Activated CD8-positive, alpha-beta T cell treated with anti-CD3 and anti-CD28 coated beads for 36 hours (primary cell): ENCODE data around the gene PAGR1. TPM values are rescaled to one million over a fixed set of nuclear protein-coding genes. Genes with fewer than 3 reads are reported as not detected.
"Not testable (repeated sequence)": the region's sequence is repeated elsewhere in the genome, so short reads cannot be mapped to it uniquely, and the experiment has no call there.

Experiments
- ATAC-seq: fragments of 200-7000 bp; cut with Tn5 transposase; one replicate; pipeline ENCODE4 v1.10.0; 2021; ENCODE audit warnings: mild to moderate bottlenecking, moderate library complexity
- CTCF ChIA-PET: fragments of 350-600 bp; sonication (Branson Sonifier 250); formaldehyde crosslinking; loops from one replicate; lab custom pipeline; 2021; ENCODE audit warnings: antibody characterized with exemption; lab: Charles Lee
- POLR2A ChIA-PET: fragments of 350-600 bp; sonication (Branson Sonifier 250); formaldehyde crosslinking; loops from one replicate; lab custom pipeline; 2021; ENCODE audit warnings: antibody characterized with exemption; lab: Charles Lee
- DNase-seq: peaks from one replicate; pipeline ENCODE4 v3.0.0-alpha.2; 2020
- H3K27ac Mint-ChIP-seq: one replicate; pipeline ENCODE4 v1.8.0; 2021; ENCODE audit warnings: mild to moderate bottlenecking, mixed read lengths
- H3K27me3 Mint-ChIP-seq: one replicate; pipeline ENCODE4 v1.8.0; 2021; ENCODE audit warnings: mixed read lengths
- H3K36me3 Mint-ChIP-seq: one replicate; pipeline ENCODE4 v1.8.0; 2021; ENCODE audit warnings: low read depth, mixed read lengths
- H3K4me1 Mint-ChIP-seq: one replicate; pipeline ENCODE4 v1.8.0; 2021; ENCODE audit warnings: low read depth, mixed read lengths
- H3K4me3 Mint-ChIP-seq: one replicate; pipeline ENCODE4 v1.8.0; 2021; ENCODE audit warnings: mild to moderate bottlenecking, moderate library complexity, mixed read lengths
- H3K9me3 Mint-ChIP-seq: one replicate; pipeline ENCODE4 v1.8.0; 2021; ENCODE audit warnings: mixed read lengths
- intact Hi-C: fragments of 100-400 bp; cut with micrococcal nuclease; formaldehyde crosslinking; loops from one replicate; pipeline ENCODE4 v1.10.0; 2022
- total RNA-seq, 2 experiments: library from RNA; stranded (reverse); gene quantifications; one replicate each; pipeline ENCODE4 v1.2.3, GENCODE V29; 2021
- TF ChIP-seq, protein P1 (sequence below): fragments of 200-600 bp; IDR thresholded peaks from one replicate; pipeline ENCODE4 v1.8.0; 2022; ENCODE audit warnings: antibody characterized with exemption, mild to moderate bottlenecking

Gene PAGR1
- total RNA-seq, 2 experiments from 2014 or later, result 26.8 to 29.0 TPM

DNA sequence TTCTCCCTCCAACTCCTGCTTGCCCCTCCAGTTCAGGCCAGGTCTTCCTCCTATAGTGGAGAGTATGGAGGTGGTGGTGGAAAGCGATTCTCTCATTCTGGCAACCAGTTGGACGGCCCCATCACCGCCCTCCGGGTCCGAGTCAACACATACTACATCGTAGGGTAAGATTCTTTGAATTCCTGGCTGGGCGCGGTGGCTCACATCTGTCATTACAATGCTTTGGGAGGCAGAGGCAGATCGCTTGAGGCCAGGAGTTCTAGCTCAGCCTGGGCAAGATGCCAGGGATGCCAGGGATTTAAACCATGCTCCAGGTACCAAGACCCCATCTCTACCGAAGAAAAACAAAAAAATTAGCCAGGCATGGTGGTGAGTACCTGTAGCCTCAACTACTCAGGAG is 36.5 kb upstream of the PAGR1 start:
- peaks cover 18% of the 10 kb centered on the region for H3K4me1 Mint-ChIP-seq
- TF ChIP-seq, protein P1, sequence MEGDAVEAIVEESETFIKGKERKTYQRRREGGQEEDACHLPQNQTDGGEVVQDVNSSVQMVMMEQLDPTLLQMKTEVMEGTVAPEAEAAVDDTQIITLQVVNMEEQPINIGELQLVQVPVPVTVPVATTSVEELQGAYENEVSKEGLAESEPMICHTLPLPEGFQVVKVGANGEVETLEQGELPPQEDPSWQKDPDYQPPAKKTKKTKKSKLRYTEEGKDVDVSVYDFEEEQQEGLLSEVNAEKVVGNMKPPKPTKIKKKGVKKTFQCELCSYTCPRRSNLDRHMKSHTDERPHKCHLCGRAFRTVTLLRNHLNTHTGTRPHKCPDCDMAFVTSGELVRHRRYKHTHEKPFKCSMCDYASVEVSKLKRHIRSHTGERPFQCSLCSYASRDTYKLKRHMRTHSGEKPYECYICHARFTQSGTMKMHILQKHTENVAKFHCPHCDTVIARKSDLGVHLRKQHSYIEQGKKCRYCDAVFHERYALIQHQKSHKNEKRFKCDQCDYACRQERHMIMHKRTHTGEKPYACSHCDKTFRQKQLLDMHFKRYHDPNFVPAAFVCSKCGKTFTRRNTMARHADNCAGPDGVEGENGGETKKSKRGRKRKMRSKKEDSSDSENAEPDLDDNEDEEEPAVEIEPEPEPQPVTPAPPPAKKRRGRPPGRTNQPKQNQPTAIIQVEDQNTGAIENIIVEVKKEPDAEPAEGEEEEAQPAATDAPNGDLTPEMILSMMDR, result no peak
- ATAC-seq (no peak), DNase-seq (no peak)
- H3K4me3 Mint-ChIP-seq, result no peak overlapping the region
- no peak overlapping the region for H3K27ac Mint-ChIP-seq
- no peaks in the 10 kb centered on the region for H3K27me3 Mint-ChIP-seq
- intact Hi-C loops, result no loop called here
- H3K9me3 Mint-ChIP-seq, result no peaks in the 10 kb centered on the region
- ChIA-PET CTCF (interaction anchor here (1.3 to 1.5 kb wide), 2 partner anchors 11 to 37 kb away, joined by 3 to 4 read pairs; partner anchors contain the start of gene KIF22), POLR2A (interaction anchor here (1.2 kb wide), 1 partner anchor 11 kb away, joined by 6 read pairs; the partner anchor contains the start of gene KIF22)
- no peaks in the 10 kb centered on the region for H3K36me3 Mint-ChIP-seq

DNA sequence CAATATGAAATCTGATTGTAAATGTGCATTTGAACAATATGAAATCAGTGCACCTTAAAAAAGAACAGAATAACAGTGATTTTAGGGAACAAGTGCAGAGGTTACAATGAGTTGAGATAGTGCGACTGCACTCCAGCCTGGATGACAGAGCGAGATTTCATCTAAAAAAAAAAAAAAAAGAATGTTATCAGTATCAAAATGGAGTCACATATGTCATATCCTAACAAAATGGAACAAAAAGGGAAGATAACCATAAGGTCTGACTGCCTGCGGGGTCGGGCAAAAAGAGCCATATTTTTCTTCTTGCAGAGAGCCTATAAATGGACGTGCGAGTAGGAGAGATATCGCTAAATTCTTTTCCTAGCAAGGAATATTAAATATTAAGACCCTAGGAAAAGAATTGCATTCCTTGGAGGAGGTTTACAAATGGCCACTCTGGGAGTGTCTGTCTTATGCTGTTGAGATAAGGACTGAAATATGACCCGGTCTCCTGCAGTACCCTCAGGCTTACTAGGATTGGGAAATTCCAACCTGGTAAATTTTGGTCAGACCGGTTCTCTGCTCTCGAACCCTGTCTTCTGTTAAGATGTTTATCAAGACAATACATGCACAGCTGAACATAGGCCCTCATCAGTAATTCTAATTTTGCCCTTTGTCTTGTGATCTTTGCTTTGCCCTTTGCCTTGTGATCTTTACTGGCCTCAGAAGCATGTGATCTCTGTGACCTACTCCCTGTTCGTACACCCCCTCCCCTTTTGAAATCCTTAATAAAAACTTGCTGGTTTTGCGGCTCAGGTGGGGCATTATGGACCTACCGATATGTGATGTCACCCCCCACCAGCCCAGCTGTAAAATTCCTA is 32.6 kb upstream of the PAGR1 start:
- ChIA-PET CTCF (interaction anchor here (1.5 to 4.4 kb wide), 4 partner anchors 9 to 82 kb away, joined by 3 to 42 read pairs (median 11); no protein-coding TSS in a partner anchor), POLR2A (interaction anchor here (1.0 kb wide), 1 partner anchor 16 kb away, joined by 3 read pairs; no protein-coding TSS in a partner anchor)
- not testable (repeated sequence) for H3K27ac Mint-ChIP-seq, H3K36me3 Mint-ChIP-seq, ATAC-seq, DNase-seq, H3K4me3 Mint-ChIP-seq, H3K27me3 Mint-ChIP-seq, H3K9me3 Mint-ChIP-seq
- peaks cover 26% of the 10 kb centered on the region for H3K4me1 Mint-ChIP-seq
- intact Hi-C loops, result loop anchor here (10.0 kb wide), 1 partner anchor 79 kb away; no protein-coding TSS in a partner anchor

DNA sequence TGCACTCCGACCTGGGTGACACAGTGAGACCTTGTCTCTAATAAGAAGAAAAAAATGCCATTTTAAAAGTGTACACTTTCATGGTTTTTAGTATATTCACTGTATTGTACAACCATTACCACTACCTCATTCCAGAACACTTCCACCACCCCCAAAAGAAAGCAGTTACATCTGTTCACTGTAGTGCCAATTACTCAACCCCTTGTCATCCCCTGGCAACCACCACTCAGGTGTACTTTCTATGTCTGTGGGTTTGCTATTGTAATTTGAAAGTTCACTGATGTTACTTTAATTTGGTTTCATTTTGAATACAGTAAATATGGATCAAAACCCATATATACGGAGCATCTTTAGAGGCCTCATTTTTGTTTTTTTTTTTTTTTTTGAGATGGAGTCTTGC is 31.8 kb upstream of the PAGR1 start:
- intact Hi-C loops, result loop anchor here (10.0 kb wide), 1 partner anchor 79 kb away; no protein-coding TSS in a partner anchor
- POLR2A ChIA-PET, result interaction anchor here (0.9 to 1.7 kb wide), 5 partner anchors 15 to 85 kb away, joined by 3 to 9 read pairs (median 5); partner anchors contain the start of gene C16orf54

GRCh38 chr16:29784901-29785500 is 31.0 kb upstream of the PAGR1 start:
- peaks cover 32% of the 10 kb centered on the region for H3K4me1 Mint-ChIP-seq
- ChIA-PET CTCF (interaction anchor here (0.6 to 4.4 kb wide), 38 partner anchors 8 to 226 kb away, joined by 3 to 42 read pairs (median 4); partner anchors contain the start of genes C16orf54, DOC2A, MVP and PAGR1), POLR2A (interaction anchor here (0.9 to 1.7 kb wide), 7 partner anchors 23 to 86 kb away, joined by 3 to 9 read pairs (median 5); partner anchors contain the start of gene C16orf54)
- intact Hi-C loops, result loop anchor here (10.0 kb wide), 1 partner anchor 80 kb away; no protein-coding TSS in a partner anchor
- H3K27me3 Mint-ChIP-seq, result no peaks in the 10 kb centered on the region
- H3K9me3 Mint-ChIP-seq, result no peaks in the 10 kb centered on the region
- peak; percentile 91 for ATAC-seq
- TF ChIP-seq, protein P1, result peak; percentile 91
- peak overlapping the region; percentile 58 for H3K4me3 Mint-ChIP-seq
- peak overlapping the region; percentile 66 for H3K27ac Mint-ChIP-seq
- peak; percentile 84 for DNase-seq
- no peaks in the 10 kb centered on the region for H3K36me3 Mint-ChIP-seq

More for the DNA sequence above, 31.8 kb upstream of the PAGR1 start:
- Mint-ChIP-seq H3K4me3 (no peak overlapping the region), H3K36me3 (no peaks in the 10 kb centered on the region), H3K4me1 (peaks cover 30% of the 10 kb centered on the region), H3K27me3 (no peaks in the 10 kb centered on the region), H3K9me3 (no peaks in the 10 kb centered on the region), H3K27ac (peak overlapping the region; percentile 24)
- ATAC-seq (peak; percentile 85), DNase-seq (peak; percentile 62)
- TF ChIP-seq, protein P1, result no peak
- CTCF ChIA-PET, result interaction anchor here (0.7 to 4.4 kb wide), 22 partner anchors 8 to 189 kb away, joined by 3 to 42 read pairs (median 5); partner anchors contain the start of genes MVP and PAGR1

- H3K4me1 Mint-ChIP-seq, result peaks cover 34% of the 10 kb centered on the region
- peaks cover 14% of the 10 kb centered on the region for H3K36me3 Mint-ChIP-seq
- H3K27ac Mint-ChIP-seq, DNase-seq, H3K27me3 Mint-ChIP-seq, H3K4me3 Mint-ChIP-seq, ATAC-seq, H3K9me3 Mint-ChIP-seq: not testable (repeated sequence)
- POLR2A ChIA-PET, result interaction anchor here (0.6 kb wide), 1 partner anchor 48 kb away, joined by 3 read pairs; no protein-coding TSS in a partner anchor
- intact Hi-C loops, result loop anchor here (10.0 kb wide), 1 partner anchor 82 kb away; no protein-coding TSS in a partner anchor
- CTCF ChIA-PET, result interaction anchor here (1.4 to 4.4 kb wide), 4 partner anchors 17 to 86 kb away, joined by 6 to 42 read pairs (median 12); no protein-coding TSS in a partner anchor
Observed at GRCh38 chr16:29787155-29787554, 28.8 kb upstream of the PAGR1 start.
